ENCODE results near the gene APBA2. TPM values are rescaled to one million over a fixed set of nuclear protein-coding genes. Genes with fewer than 3 reads are reported as not detected.

The APBA2 gene
- total RNA-seq, 1 experiment from 2014 or later = 0.31 TPM

GRCh38 chr15:28950916-28951315 is 65.1 kb downstream of the APBA2 start:
- ChIA-PET POLR2A (no interaction called here), CTCF (no interaction called here)
- TF ChIP-seq SIN3A (IDR thresholded peaks at IDR 0.05; ENCODE audit: borderline replicate concordance, insufficient read depth, low read depth, low read length) (no peak), POLR2AphosphoS5 (IDR thresholded peaks at IDR 0.05; ENCODE audit: low read depth, low read length) (no peak), REST (IDR thresholded peaks at IDR 0.05; ENCODE audit: insufficient read depth in 1 of 2, low read depth in 2 of 2, low read length in 1 of 2) (no peak), TCF7L2 (IDR thresholded peaks at IDR 0.05; ENCODE audit: low read depth, low read length) (no peak)
- TF ChIP-seq, protein P1, sequence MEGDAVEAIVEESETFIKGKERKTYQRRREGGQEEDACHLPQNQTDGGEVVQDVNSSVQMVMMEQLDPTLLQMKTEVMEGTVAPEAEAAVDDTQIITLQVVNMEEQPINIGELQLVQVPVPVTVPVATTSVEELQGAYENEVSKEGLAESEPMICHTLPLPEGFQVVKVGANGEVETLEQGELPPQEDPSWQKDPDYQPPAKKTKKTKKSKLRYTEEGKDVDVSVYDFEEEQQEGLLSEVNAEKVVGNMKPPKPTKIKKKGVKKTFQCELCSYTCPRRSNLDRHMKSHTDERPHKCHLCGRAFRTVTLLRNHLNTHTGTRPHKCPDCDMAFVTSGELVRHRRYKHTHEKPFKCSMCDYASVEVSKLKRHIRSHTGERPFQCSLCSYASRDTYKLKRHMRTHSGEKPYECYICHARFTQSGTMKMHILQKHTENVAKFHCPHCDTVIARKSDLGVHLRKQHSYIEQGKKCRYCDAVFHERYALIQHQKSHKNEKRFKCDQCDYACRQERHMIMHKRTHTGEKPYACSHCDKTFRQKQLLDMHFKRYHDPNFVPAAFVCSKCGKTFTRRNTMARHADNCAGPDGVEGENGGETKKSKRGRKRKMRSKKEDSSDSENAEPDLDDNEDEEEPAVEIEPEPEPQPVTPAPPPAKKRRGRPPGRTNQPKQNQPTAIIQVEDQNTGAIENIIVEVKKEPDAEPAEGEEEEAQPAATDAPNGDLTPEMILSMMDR (IDR thresholded peaks at IDR 0.05) = no peak
- H3K4me3 ChIP-seq (ENCODE audit: low read depth in 2 of 2, low read length in 2 of 2) = no peak overlapping the region
- no peak overlapping the region for H3K27ac ChIP-seq (ENCODE audit: low read length)
- peaks cover 4% of the 10 kb centered on the region; the same call in 1 of the 2 replicates for H3K4me1 ChIP-seq (ENCODE audit: control insufficient read depth, insufficient read depth, low read length)
- DNase-seq (ENCODE audit: low read depth, low spot score) (no peak), ATAC-seq (no peak)
- H3K27me3 ChIP-seq (ENCODE audit: control insufficient read depth, insufficient read depth, low read length) = no peaks in the 10 kb centered on the region
- no peaks in the 10 kb centered on the region for H3K9me3 ChIP-seq (ENCODE audit: control insufficient read depth, insufficient read depth, low read depth, low read length)
- H3K36me3 ChIP-seq (ENCODE audit: control insufficient read depth, insufficient read depth, low read length) = no peaks in the 10 kb centered on the region
- BruUV-seq (replicated peaks) = no TSS peak
- in situ Hi-C loops (cut with HindIII; ENCODE audit: low pct_unique_long_range_greater_than_20kb, low sequenced_read_pairs) (no loop called here), intact Hi-C loops (cut with micrococcal nuclease; ENCODE audit: unreplicated experiment) (no loop called here)

DNA sequence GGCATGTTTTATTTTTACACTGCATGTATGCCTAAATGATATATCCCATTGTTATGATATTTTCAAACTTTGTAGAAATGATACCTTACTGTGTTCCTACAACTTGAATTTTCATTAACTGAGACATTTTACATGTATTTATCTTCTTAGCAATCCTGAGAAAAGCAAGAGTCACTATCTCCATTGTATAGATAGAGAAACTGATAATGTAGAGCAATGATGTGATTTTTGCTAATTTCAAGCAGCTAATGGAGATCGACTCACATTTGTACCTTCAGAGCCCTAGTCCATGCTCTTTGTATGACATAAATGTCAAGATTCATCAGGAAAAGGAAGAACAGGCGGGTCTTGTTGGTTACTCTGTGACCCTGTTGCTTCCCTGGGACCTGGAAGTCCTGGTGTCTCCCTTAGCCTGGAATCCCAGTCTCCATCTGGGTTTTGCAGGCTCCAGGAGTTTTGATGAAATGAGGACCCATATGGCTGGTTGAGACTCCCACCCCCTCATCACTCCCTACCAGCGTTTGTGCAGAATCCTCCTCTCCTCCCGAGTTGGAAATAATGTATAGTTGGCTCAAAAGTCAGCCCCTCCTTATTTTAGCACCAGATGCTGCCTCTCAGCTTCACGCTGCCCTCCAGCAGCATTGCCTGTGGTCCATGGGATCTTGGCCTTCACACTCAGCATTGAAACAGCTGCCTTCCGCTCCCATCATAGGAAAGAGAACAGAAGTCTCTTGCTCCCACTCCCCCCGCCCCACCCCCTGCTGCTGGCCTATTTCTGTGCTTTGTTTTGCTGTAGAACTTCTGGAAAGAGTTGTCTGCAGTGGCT is 67.1 kb downstream of the APBA2 start:
- no peaks in the 10 kb centered on the region for H3K27me3 ChIP-seq (ENCODE audit: control insufficient read depth, insufficient read depth, low read length)
- no peaks in the 10 kb centered on the region for H3K9me3 ChIP-seq (ENCODE audit: control insufficient read depth, insufficient read depth, low read depth, low read length)
- H3K36me3 ChIP-seq (ENCODE audit: control insufficient read depth, insufficient read depth, low read length) = no peaks in the 10 kb centered on the region
- ATAC-seq (no peak), DNase-seq (ENCODE audit: low read depth, low spot score) (no peak)
- no TSS peak for BruUV-seq (replicated peaks)
- H3K4me3 ChIP-seq (ENCODE audit: low read depth in 2 of 2, low read length in 2 of 2) = no peak overlapping the region
- H3K27ac ChIP-seq (ENCODE audit: low read length) = no peak overlapping the region
- no peak for TF ChIP-seq SIN3A (IDR thresholded peaks at IDR 0.05; ENCODE audit: borderline replicate concordance, insufficient read depth, low read depth, low read length)
- TF ChIP-seq, protein P1 (IDR thresholded peaks at IDR 0.05) = no peak
- TF ChIP-seq REST (IDR thresholded peaks at IDR 0.05; ENCODE audit: insufficient read depth in 1 of 2, low read depth in 2 of 2, low read length in 1 of 2) = no peak
- no peak for TF ChIP-seq TCF7L2 (IDR thresholded peaks at IDR 0.05; ENCODE audit: low read depth, low read length)
- no peak for TF ChIP-seq POLR2AphosphoS5 (IDR thresholded peaks at IDR 0.05; ENCODE audit: low read depth, low read length)
- ChIA-PET POLR2A (no interaction called here), CTCF (no interaction called here)
- intact Hi-C loops (cut with micrococcal nuclease; ENCODE audit: unreplicated experiment) = no loop called here
- peaks cover 4% of the 10 kb centered on the region; the same call in 1 of the 2 replicates for H3K4me1 ChIP-seq (ENCODE audit: control insufficient read depth, insufficient read depth, low read length)
- in situ Hi-C loops (cut with HindIII; ENCODE audit: low pct_unique_long_range_greater_than_20kb, low sequenced_read_pairs) = no loop called here
